Endodermal cell (in vitro differentiated cells): Measurements from ENCODE around the gene SLC37A3. TPM values are rescaled to one million over a fixed set of nuclear protein-coding genes. Genes with fewer than 3 reads are reported as not detected.

Experiments
- DNase-seq: peaks from one replicate; pipeline ENCODE4 v3.0.0-alpha.2; 2017
- H3K27ac ChIP-seq: 2 replicates; pipeline ENCODE4 v1.5.1; 2013; ENCODE audit warnings: mild to moderate bottlenecking, low read depth, low read length, moderate library complexity
- H3K27me3 ChIP-seq: 2 replicates; pipeline ENCODE4 v1.6.1; 2013; ENCODE audit warnings: mild to moderate bottlenecking, low read length, moderate library complexity; ENCODE audit not compliant: insufficient read depth, control insufficient read depth, poor library complexity, severe bottlenecking
- H3K36me3 ChIP-seq: 2 replicates; pipeline ENCODE4 v1.7.0; 2013; ENCODE audit warnings: mild to moderate bottlenecking, low read length, moderate library complexity; ENCODE audit not compliant: control insufficient read depth, insufficient read depth
- H3K4me1 ChIP-seq: one replicate; pipeline ENCODE4 v1.7.0; 2013; ENCODE audit warnings: low read length; ENCODE audit not compliant: control insufficient read depth, insufficient read depth
- H3K4me3 ChIP-seq: 2 replicates; pipeline ENCODE4 v1.5.1; 2013; ENCODE audit warnings: mild to moderate bottlenecking, low read length, moderate library complexity
- H3K9ac ChIP-seq: 2 replicates; pipeline ENCODE4 v1.6.1; 2013; ENCODE audit warnings: mild to moderate bottlenecking, low read length, moderate library complexity; ENCODE audit not compliant: poor library complexity, severe bottlenecking; ENCODE audit errors: extremely low read depth
- H3K9me3 ChIP-seq: 2 replicates; pipeline ENCODE4 v1.6.1; 2013; ENCODE audit warnings: mild to moderate bottlenecking, low read length, moderate library complexity; ENCODE audit not compliant: control insufficient read depth
- H3K27ac Mint-ChIP-seq: 2 replicates; pipeline ENCODE4 v1.8.0; 2020; ENCODE audit warnings: mixed read lengths
- H3K27me3 Mint-ChIP-seq: 2 replicates; pipeline ENCODE4 v1.8.0; 2021; ENCODE audit warnings: mild to moderate bottlenecking, mixed read lengths; ENCODE audit not compliant: insufficient read depth
- H3K36me3 Mint-ChIP-seq: 2 replicates; pipeline ENCODE4 v1.8.0; 2020; ENCODE audit warnings: low read depth, mixed read lengths
- H3K4me1 Mint-ChIP-seq: 2 replicates; pipeline ENCODE4 v1.8.0; 2020; ENCODE audit warnings: mixed read lengths
- H3K4me3 Mint-ChIP-seq: 2 replicates; pipeline ENCODE4 v1.8.0; 2020; ENCODE audit warnings: mild to moderate bottlenecking, moderate library complexity, mixed read lengths
- H3K9me3 Mint-ChIP-seq: 2 replicates; pipeline ENCODE4 v1.8.0; 2020; ENCODE audit warnings: mild to moderate bottlenecking, mixed read lengths
- WGBS, 2 experiments: methylation state at CpG; one replicate each; pipeline versions ENCODE4 v1.1.5 to v1.1.7; 2013; ENCODE audit warnings: missing lambda C conversion rate in 2 of 2, mixed read lengths in 1 of 2; ENCODE audit not compliant: insufficient coverage in 1 of 2, insufficient read length in 1 of 2; 5-methylcytosine and 5-hydroxymethylcytosine counted together
- total RNA-seq, 2 donors: library from RNA; stranded (reverse); fragmentation: NEBNext Ultra II Directional in 1 of 2; extraction: Animal tissue kit (Norgen Biotek cat#: 25700) in 1 of 2; gene quantifications; 2 replicates in 1 of 2; 3 replicates in 1 of 2; pipeline ENCODE4 v1.2.1, GENCODE V29; 2021
- TF ChIP-seq, protein P1 (sequence below): fragments of 200-600 bp; sonication (generic); conservative IDR thresholded peaks from 2 replicates; pipeline ENCODE4 v1.5.0; 2021; ENCODE audit warnings: antibody characterized with exemption, mild to moderate bottlenecking

The SLC37A3 gene
- total RNA-seq, 2 donors from 2014 or later: 55.4 to 60.5 TPM

DNA sequence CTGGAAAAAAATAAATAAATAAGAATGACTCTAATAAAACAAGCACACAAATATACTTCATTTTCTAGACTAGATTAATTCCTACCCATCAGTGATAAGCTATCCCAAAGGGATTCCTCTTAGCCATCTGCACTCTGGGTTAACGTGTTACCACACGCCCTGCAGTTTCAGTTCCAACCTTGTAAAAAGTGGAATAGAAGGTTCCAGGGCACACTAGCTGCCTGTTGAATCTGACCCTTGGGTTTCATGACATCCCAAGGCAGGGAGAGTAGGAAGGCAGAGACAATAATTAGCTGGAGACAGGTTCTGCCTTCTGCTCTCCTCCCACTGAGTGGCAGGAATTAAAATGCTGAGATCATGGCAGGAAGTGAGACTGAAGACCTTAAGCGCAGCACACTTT lies 33.5 kb downstream of the SLC37A3 start:
- Mint-ChIP-seq H3K4me1 (peaks cover 11% of the 10 kb centered on the region), H3K4me3 (no peak overlapping the region), H3K27me3 (no peaks in the 10 kb centered on the region), H3K9me3 (peaks cover 20% of the 10 kb centered on the region), H3K36me3 (peaks cover 59% of the 10 kb centered on the region), H3K27ac (no peak overlapping the region)
- WGBS, 2 experiments: 86 to 92% methylated on average over 1 to 3 of the region's 3 CpGs
- no peak overlapping the region for H3K9ac ChIP-seq
- peaks cover 30% of the 10 kb centered on the region for H3K36me3 ChIP-seq
- H3K9me3 ChIP-seq: peaks cover 5% of the 10 kb centered on the region
- TF ChIP-seq, protein P1, sequence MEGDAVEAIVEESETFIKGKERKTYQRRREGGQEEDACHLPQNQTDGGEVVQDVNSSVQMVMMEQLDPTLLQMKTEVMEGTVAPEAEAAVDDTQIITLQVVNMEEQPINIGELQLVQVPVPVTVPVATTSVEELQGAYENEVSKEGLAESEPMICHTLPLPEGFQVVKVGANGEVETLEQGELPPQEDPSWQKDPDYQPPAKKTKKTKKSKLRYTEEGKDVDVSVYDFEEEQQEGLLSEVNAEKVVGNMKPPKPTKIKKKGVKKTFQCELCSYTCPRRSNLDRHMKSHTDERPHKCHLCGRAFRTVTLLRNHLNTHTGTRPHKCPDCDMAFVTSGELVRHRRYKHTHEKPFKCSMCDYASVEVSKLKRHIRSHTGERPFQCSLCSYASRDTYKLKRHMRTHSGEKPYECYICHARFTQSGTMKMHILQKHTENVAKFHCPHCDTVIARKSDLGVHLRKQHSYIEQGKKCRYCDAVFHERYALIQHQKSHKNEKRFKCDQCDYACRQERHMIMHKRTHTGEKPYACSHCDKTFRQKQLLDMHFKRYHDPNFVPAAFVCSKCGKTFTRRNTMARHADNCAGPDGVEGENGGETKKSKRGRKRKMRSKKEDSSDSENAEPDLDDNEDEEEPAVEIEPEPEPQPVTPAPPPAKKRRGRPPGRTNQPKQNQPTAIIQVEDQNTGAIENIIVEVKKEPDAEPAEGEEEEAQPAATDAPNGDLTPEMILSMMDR: no peak
- no peak overlapping the region for H3K4me3 ChIP-seq
- no peaks in the 10 kb centered on the region for H3K27me3 ChIP-seq
- no peaks in the 10 kb centered on the region for H3K4me1 ChIP-seq
- DNase-seq: no peak
- H3K27ac ChIP-seq: no peak overlapping the region

DNA sequence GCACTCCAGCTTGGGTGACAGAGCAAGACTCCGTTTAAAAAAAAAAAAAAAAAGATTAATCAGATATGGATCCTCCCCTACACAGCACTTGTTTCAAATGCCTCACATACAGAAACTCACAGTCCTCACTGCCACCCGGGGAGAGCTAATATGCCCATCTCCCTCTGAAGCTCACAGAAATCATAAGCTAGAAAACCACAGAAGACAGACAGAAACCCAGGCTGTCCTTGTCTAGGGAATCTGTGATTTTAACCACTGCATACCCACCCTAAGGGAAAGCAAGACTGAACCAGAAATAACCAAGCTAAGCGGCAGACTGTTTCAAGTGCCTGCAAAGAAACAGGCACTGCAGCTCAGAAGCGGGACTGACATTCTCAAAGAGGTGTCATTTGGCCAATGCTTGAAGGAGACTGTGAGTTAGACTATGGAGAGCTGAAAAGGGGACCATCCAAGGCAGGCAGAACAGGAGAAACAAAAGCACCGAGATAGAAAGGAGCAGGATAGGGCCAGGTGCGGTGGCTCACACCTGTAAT lies 37.6 kb downstream of the SLC37A3 start:
- Mint-ChIP-seq H3K4me3 (no peak overlapping the region), H3K36me3 (peaks cover 60% of the 10 kb centered on the region), H3K27ac (no peak overlapping the region), H3K27me3 (no peaks in the 10 kb centered on the region), H3K4me1 (peaks cover 2% of the 10 kb centered on the region), H3K9me3 (peaks cover 20% of the 10 kb centered on the region)
- Histone ChIP-seq H3K4me1 (no peaks in the 10 kb centered on the region), H3K9me3 (peaks cover 5% of the 10 kb centered on the region), H3K36me3 (peaks cover 39% of the 10 kb centered on the region), H3K9ac (no peak overlapping the region), H3K27ac (no peak overlapping the region), H3K27me3 (no peaks in the 10 kb centered on the region), H3K4me3 (no peak overlapping the region)
- WGBS, 2 experiments: 96 to 97% methylated on average over 3 to 4 of the region's 6 CpGs
- TF ChIP-seq, protein P1: no peak
- DNase-seq: no peak

DNA sequence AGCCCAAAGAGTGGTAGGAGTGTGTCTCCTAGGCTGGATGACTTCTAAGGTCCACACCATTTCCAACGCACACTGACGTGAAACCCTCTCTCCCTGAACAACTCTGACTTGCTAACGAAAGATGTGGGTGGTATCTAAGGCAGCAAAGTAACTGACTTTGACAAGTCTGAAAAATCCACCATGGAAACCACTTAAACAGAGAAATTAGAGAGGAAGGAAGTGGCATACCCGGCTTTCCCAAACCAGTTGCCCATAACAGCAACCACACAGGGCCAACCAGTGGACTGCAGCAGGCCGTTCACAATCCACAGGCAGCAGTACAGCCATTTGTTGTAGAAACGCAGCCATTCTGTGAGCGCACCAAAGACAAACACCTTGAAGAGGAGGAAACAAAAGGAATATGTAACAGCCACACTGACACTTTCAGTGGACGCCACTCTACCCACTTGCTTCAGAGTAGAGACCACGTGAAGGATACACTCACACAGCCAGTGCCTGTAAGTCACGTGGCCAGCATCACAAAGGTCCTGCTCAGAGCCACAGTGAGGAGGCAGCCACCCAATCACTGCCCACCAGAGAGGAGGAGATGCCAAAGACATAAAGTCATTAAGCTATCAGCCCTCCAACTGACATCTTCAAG lies 39.8 kb downstream of the SLC37A3 start:
- Histone ChIP-seq H3K9ac (no peak overlapping the region), H3K27me3 (no peaks in the 10 kb centered on the region), H3K4me1 (no peaks in the 10 kb centered on the region), H3K4me3 (no peak overlapping the region), H3K36me3 (peaks cover 41% of the 10 kb centered on the region), H3K9me3 (peaks cover 5% of the 10 kb centered on the region), H3K27ac (no peak overlapping the region)
- 96% methylated on average over 9 to 10 of the region's 10 CpGs for WGBS, 2 experiments
- TF ChIP-seq, protein P1: no peak
- Mint-ChIP-seq H3K27me3 (no peaks in the 10 kb centered on the region), H3K36me3 (peaks cover 64% of the 10 kb centered on the region), H3K4me1 (no peaks in the 10 kb centered on the region), H3K4me3 (no peak overlapping the region), H3K9me3 (peaks cover 13% of the 10 kb centered on the region), H3K27ac (no peak overlapping the region)
- DNase-seq: no peak
